HepG2 (cell line): ENCODE measurements around the gene SOSTDC1. TPM values are rescaled to one million over a fixed set of nuclear protein-coding genes. Genes with fewer than 3 reads are reported as not detected.

Source experiments
- ESRRA ChIP-seq: sonication (generic); formaldehyde crosslinking; IDR thresholded peaks from 2 replicates; pipeline ENCODE4 v1.5.1; 2020; ENCODE audit warnings: mild to moderate bottlenecking, low read depth, missing genetic modification reagents
- HES4 ChIP-seq: sonication (generic); formaldehyde crosslinking; IDR thresholded peaks from 2 replicates; pipeline ENCODE4 v1.9.0; 2021; ENCODE audit warnings: mild to moderate bottlenecking, missing genetic modification reagents, borderline replicate concordance
- NFKB2 ChIP-seq: sonication (generic); formaldehyde crosslinking; IDR thresholded peaks from 2 replicates; pipeline ENCODE4 v1.4.0; 2020; ENCODE audit warnings: missing genetic modification reagents, borderline replicate concordance
- SOX13 ChIP-seq, 3 experiments: fragments of 450-650 bp in 1 of 3; sonication (generic) in 1 of 3; formaldehyde crosslinking in 1 of 3; IDR thresholded peaks in 2 of 3; conservative IDR thresholded peaks in 1 of 3; 2 replicates each; pipeline versions ENCODE4 v1.5.0 to v1.6.1; 2016 to 2020; ENCODE audit warnings: antibody characterized with exemption in 1 of 3, mild to moderate bottlenecking in 1 of 3, missing compliant biosample characterization in 1 of 3, missing genetic modification reagents in 1 of 3, moderate library complexity in 1 of 3
- ZNF282 ChIP-seq: fragments of 450-650 bp; IDR thresholded peaks from 2 replicates; pipeline ENCODE4 v1.6.1; 2018; ENCODE audit not compliant: partially characterized antibody
- ZNF737 ChIP-seq: sonication (generic); formaldehyde crosslinking; IDR thresholded peaks from 2 replicates; pipeline ENCODE4 v1.5.0; 2020; ENCODE audit warnings: missing genetic modification reagents, mild to moderate bottlenecking, borderline replicate concordance
- polyA plus RNA-seq, 8 experiments: library from polyadenylated mRNA; depleted of rRNA in 3 of 8; stranded (reverse) in 7 of 8; unstranded in 1 of 8; fragments of >200 nt; fragmentation: Illumina TruSeq in 4 of 8; extraction: Trizol in 4 of 8; gene quantifications; 2 replicates each; pipeline versions ENCODE4 v1.2.1 to v1.2.3, GENCODE V29; 2011 to 2016; ENCODE audit warnings: low read depth in 4 of 8, missing spikeins in 1 of 8, mixed read lengths in 1 of 8; ENCODE audit not compliant: insufficient read depth in 1 of 8
- total RNA-seq, 5 experiments: library from RNA; depleted of rRNA; stranded (reverse); fragments of >200 nt; fragmentation: Illumina TruSeq; extraction: Trizol; gene quantifications; 2 replicates each; pipeline ENCODE4 v1.2.3, GENCODE V29; 2016; ENCODE audit warnings: low read depth in 1 of 5
- TF ChIP-seq, protein P1 (sequence below), 2 experiments: fragments of 450-650 bp in 1 of 2; sonication (generic) in 1 of 2; formaldehyde crosslinking in 1 of 2; IDR thresholded peaks; 2 replicates each; pipeline versions ENCODE4 v1.6.1 to v1.8.0; 2016 to 2022; ENCODE audit warnings: antibody characterized with exemption in 1 of 2, mild to moderate bottlenecking in 1 of 2, missing genetic modification reagents in 1 of 2
- TF ChIP-seq, protein P2 (sequence below): sonication (generic); formaldehyde crosslinking; IDR thresholded peaks from 2 replicates; pipeline ENCODE4 v1.5.0; 2020; ENCODE audit warnings: missing genetic modification reagents
- TF ChIP-seq, protein P3 (sequence below): sonication (generic); formaldehyde crosslinking; IDR thresholded peaks from 2 replicates; pipeline ENCODE4 v1.4.0; 2020; ENCODE audit warnings: missing genetic modification reagents
- TF ChIP-seq, protein P4 (sequence below): IDR thresholded peaks from 2 replicates; pipeline ENCODE4 v1.6.1; 2018; ENCODE audit warnings: missing genetic modification reagents, mild to moderate bottlenecking, missing compliant biosample characterization
- TF ChIP-seq, protein P5 (sequence below): sonication (generic); formaldehyde crosslinking; IDR thresholded peaks from 2 replicates; pipeline ENCODE4 v1.4.0; 2020; ENCODE audit warnings: missing genetic modification reagents, borderline replicate concordance

SOSTDC1 gene
- total and polyA plus RNA-seq, 2 of the 13 experiments (the other 11 are each of a cell fraction or from before 2014, with no cell fraction given) = not detected

DNA sequence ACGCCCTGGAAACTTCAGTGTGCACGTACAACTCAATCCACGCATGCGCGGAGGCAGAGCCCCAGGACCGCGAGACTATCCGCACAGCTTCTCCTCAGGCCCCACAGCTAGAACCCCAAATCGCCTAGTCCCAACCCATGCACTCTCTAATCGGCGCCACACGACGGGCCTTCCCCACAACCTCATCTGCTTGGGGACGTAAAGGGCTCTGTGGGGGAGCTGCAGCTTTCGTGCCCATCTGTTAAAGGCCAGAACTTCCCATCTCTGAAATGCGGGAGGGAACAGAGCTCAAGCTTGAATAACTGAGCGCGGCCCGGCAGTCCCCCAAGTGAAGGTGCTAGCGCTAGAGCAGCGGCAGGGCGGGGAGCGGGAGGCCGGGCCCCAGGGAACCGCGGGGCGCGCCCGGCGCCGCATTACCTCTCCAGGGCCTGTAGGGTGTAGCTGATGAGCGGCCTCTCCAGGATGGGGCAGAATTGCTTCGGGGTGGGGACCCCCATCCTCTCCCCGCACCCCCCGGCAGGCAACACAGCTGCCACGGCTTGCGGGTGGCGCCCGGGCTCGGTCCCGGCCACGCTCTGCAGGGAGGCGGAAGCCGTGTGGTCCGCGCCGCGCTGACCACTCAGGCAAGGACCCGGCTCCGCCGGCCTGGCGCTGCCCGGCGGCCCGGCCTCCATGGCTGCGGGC, 44.7 kb downstream of the SOSTDC1 start (continued):
- TF ChIP-seq, protein P1, sequence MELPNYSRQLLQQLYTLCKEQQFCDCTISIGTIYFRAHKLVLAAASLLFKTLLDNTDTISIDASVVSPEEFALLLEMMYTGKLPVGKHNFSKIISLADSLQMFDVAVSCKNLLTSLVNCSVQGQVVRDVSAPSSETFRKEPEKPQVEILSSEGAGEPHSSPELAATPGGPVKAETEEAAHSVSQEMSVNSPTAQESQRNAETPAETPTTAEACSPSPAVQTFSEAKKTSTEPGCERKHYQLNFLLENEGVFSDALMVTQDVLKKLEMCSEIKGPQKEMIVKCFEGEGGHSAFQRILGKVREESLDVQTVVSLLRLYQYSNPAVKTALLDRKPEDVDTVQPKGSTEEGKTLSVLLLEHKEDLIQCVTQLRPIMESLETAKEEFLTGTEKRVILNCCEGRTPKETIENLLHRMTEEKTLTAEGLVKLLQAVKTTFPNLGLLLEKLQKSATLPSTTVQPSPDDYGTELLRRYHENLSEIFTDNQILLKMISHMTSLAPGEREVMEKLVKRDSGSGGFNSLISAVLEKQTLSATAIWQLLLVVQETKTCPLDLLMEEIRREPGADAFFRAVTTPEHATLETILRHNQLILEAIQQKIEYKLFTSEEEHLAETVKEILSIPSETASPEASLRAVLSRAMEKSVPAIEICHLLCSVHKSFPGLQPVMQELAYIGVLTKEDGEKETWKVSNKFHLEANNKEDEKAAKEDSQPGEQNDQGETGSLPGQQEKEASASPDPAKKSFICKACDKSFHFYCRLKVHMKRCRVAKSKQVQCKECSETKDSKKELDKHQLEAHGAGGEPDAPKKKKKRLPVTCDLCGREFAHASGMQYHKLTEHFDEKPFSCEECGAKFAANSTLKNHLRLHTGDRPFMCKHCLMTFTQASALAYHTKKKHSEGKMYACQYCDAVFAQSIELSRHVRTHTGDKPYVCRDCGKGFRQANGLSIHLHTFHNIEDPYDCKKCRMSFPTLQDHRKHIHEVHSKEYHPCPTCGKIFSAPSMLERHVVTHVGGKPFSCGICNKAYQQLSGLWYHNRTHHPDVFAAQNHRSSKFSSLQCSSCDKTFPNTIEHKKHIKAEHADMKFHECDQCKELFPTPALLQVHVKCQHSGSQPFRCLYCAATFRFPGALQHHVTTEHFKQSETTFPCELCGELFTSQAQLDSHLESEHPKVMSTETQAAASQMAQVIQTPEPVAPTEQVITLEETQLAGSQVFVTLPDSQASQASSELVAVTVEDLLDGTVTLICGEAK (IDR thresholded peaks at IDR 0.05) = no peak
- TF ChIP-seq, protein P1 (CRISPR knock-in tag; IDR thresholded peaks at IDR 0.05) = peak; percentile 31; the same call in 1 of the 2 replicates
- peak; percentile 65; the same call in 1 of the 2 replicates for TF ChIP-seq NFKB2 (CRISPR knock-in tag)
- no peak for TF ChIP-seq SOX13 (IDR thresholded peaks at IDR 0.05)
- TF ChIP-seq SOX13 (CRISPR knock-in tag; conservative IDR thresholded peaks at IDR 0.05 in 1 of 2, IDR thresholded peaks at IDR 0.05 in 1 of 2) = no peak
- TF ChIP-seq, protein P2, sequence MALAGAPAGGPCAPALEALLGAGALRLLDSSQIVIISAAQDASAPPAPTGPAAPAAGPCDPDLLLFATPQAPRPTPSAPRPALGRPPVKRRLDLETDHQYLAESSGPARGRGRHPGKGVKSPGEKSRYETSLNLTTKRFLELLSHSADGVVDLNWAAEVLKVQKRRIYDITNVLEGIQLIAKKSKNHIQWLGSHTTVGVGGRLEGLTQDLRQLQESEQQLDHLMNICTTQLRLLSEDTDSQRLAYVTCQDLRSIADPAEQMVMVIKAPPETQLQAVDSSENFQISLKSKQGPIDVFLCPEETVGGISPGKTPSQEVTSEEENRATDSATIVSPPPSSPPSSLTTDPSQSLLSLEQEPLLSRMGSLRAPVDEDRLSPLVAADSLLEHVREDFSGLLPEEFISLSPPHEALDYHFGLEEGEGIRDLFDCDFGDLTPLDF = peak; percentile 22; the same call in 1 of the 2 replicates
- TF ChIP-seq, protein P3, sequence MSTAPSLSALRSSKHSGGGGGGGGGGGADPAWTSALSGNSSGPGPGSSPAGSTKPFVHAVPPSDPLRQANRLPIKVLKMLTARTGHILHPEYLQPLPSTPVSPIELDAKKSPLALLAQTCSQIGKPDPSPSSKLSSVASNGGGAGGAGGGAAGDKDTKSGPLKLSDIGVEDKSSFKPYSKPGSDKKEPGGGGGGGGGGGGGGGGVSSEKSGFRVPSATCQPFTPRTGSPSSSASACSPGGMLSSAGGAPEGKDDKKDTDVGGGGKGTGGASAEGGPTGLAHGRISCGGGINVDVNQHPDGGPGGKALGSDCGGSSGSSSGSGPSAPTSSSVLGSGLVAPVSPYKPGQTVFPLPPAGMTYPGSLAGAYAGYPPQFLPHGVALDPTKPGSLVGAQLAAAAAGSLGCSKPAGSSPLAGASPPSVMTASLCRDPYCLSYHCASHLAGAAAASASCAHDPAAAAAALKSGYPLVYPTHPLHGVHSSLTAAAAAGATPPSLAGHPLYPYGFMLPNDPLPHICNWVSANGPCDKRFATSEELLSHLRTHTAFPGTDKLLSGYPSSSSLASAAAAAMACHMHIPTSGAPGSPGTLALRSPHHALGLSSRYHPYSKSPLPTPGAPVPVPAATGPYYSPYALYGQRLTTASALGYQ (CRISPR knock-in tag) = 0 out of 2 replicates have a peak, but pooled peaks have one; percentile 22
- TF ChIP-seq ZNF737 (CRISPR knock-in tag) = peak; percentile 60; the same call in 1 of the 2 replicates
- TF ChIP-seq, protein P4, sequence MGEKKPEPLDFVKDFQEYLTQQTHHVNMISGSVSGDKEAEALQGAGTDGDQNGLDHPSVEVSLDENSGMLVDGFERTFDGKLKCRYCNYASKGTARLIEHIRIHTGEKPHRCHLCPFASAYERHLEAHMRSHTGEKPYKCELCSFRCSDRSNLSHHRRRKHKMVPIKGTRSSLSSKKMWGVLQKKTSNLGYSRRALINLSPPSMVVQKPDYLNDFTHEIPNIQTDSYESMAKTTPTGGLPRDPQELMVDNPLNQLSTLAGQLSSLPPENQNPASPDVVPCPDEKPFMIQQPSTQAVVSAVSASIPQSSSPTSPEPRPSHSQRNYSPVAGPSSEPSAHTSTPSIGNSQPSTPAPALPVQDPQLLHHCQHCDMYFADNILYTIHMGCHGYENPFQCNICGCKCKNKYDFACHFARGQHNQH (CRISPR knock-in tag) = no peak; the same call in 1 of the 2 replicates
- TF ChIP-seq HES4 (CRISPR knock-in tag) = no peak; the same call in 1 of the 2 replicates
- no peak for TF ChIP-seq ZNF282
- TF ChIP-seq ESRRA (CRISPR knock-in tag) = 0 out of 2 replicates have a peak, but pooled peaks have one; percentile 24
- TF ChIP-seq, protein P5, sequence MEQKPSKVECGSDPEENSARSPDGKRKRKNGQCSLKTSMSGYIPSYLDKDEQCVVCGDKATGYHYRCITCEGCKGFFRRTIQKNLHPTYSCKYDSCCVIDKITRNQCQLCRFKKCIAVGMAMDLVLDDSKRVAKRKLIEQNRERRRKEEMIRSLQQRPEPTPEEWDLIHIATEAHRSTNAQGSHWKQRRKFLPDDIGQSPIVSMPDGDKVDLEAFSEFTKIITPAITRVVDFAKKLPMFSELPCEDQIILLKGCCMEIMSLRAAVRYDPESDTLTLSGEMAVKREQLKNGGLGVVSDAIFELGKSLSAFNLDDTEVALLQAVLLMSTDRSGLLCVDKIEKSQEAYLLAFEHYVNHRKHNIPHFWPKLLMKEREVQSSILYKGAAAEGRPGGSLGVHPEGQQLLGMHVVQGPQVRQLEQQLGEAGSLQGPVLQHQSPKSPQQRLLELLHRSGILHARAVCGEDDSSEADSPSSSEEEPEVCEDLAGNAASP (CRISPR knock-in tag) = no peak
